ENCODE results near the gene GORASP1. TPM values are rescaled to one million over a fixed set of nuclear protein-coding genes. Genes with fewer than 3 reads are reported as not detected.

The GORASP1 gene
- total RNA-seq, 2 donors from 2014 or later: 50.8 to 61.8 TPM

GRCh38 chr3:39143051-39143885, 35.8 kb upstream of the GORASP1 start:
- intact Hi-C loops (cut with DNase I): no loop called here

GRCh38 chr3:39142067-39142466, 34.6 kb upstream of the GORASP1 start:
- no peak for DNase-seq (ENCODE audit: low spot score)
- intact Hi-C loops (cut with DNase I): no loop called here

More at GRCh38 chr3:39143051-39143885, 35.8 kb upstream of the GORASP1 start:
- DNase-seq (ENCODE audit: low spot score): no peak

GRCh38 chr3:39141171-39141995, 34.0 kb upstream of the GORASP1 start:
- intact Hi-C loops (cut with DNase I): no loop called here
- DNase-seq (ENCODE audit: low spot score): no peak

GRCh38 chr3:39140341-39140971, 33.0 kb upstream of the GORASP1 start:
- DNase-seq (ENCODE audit: low spot score): no peak
- intact Hi-C loops (cut with DNase I): no loop called here

GRCh38 chr3:39139442-39139841, 32.0 kb upstream of the GORASP1 start:
- intact Hi-C loops (cut with DNase I): loop anchor here in 1 of 2 donors (5.0 to 10.0 kb wide), 2 partner anchors 48 to 155 kb away; no protein-coding TSS in a partner anchor

GRCh38 chr3:39138804-39139415, 31.5 kb upstream of the GORASP1 start:
- intact Hi-C loops (cut with DNase I): loop anchor here in 1 of 2 donors (5.0 to 10.0 kb wide), 2 partner anchors 48 to 156 kb away; no protein-coding TSS in a partner anchor
- no peak for DNase-seq (ENCODE audit: low spot score)

More at GRCh38 chr3:39139442-39139841, 32.0 kb upstream of the GORASP1 start:
- DNase-seq (ENCODE audit: low spot score): no peak

GRCh38 chr3:39137991-39138803, 30.8 kb upstream of the GORASP1 start:
- intact Hi-C loops (cut with DNase I): loop anchor here in 1 of 2 donors (5.0 to 10.0 kb wide), 2 partner anchors 49 to 157 kb away; no protein-coding TSS in a partner anchor
- no peak for DNase-seq (ENCODE audit: low spot score)

GRCh38 chr3:39137435-39137936, 30.1 kb upstream of the GORASP1 start:
- no peak for DNase-seq (ENCODE audit: low spot score)

GRCh38 chr3:39136533-39137434, 29.4 kb upstream of the GORASP1 start:
- DNase-seq (ENCODE audit: low spot score): peak; percentile 69
- intact Hi-C loops (cut with DNase I): loop anchor here in 1 of 2 donors (5.0 to 10.0 kb wide), 2 partner anchors 51 to 158 kb away; no protein-coding TSS in a partner anchor

More at GRCh38 chr3:39137435-39137936, 30.1 kb upstream of the GORASP1 start:
- intact Hi-C loops (cut with DNase I): loop anchor here in 1 of 2 donors (5.0 to 10.0 kb wide), 2 partner anchors 50 to 157 kb away; no protein-coding TSS in a partner anchor

GRCh38 chr3:39135170-39135805, 27.9 kb upstream of the GORASP1 start:
- intact Hi-C loops (cut with DNase I): loop anchor here in 1 of 2 donors (5.0 to 10.0 kb wide), 2 partner anchors 52 to 160 kb away; no protein-coding TSS in a partner anchor

GRCh38 chr3:39134305-39134704, 26.9 kb upstream of the GORASP1 start:
- intact Hi-C loops (cut with DNase I): loop anchor here in 1 of 2 donors (5.0 to 10.0 kb wide), 2 partner anchors 160 to 1543 kb away; no protein-coding TSS in a partner anchor
- peak; percentile 44 for DNase-seq (ENCODE audit: low spot score)

More at GRCh38 chr3:39135170-39135805, 27.9 kb upstream of the GORASP1 start:
- DNase-seq (ENCODE audit: low spot score): peak; percentile 63

- DNase-seq (ENCODE audit: low spot score): peak; percentile 55
- intact Hi-C loops (cut with DNase I): loop anchor here in 1 of 2 donors (5.0 to 10.0 kb wide), 2 partner anchors 161 to 1543 kb away; no protein-coding TSS in a partner anchor
Observed at GRCh38 chr3:39133822-39134221, 26.4 kb upstream of the GORASP1 start.

GRCh38 chr3:39133093-39133490, 25.7 kb upstream of the GORASP1 start:
- intact Hi-C loops (cut with DNase I): loop anchor here in 1 of 2 donors (5.0 to 10.0 kb wide), 2 partner anchors 162 to 1544 kb away; no protein-coding TSS in a partner anchor
- DNase-seq (ENCODE audit: low spot score): no peak

- intact Hi-C loops (cut with DNase I): loop anchor here in 1 of 2 donors (5.0 to 10.0 kb wide), 2 partner anchors 162 to 1545 kb away; no protein-coding TSS in a partner anchor
- DNase-seq (ENCODE audit: low spot score): peak; percentile 44
Observed at GRCh38 chr3:39132096-39133092, 25.0 kb upstream of the GORASP1 start.

Data from posterior vena cava (tissue), 2 donors.